HTERT RPE-1 (cell line): Measurements from ENCODE around the gene SHISA4.
"Not testable (repeated sequence)": the region's sequence is repeated elsewhere in the genome, so short reads cannot be mapped to it uniquely, and the experiment has no call there.

ENCODE experiments used
- in situ Hi-C: fragments of 300-500 bp; cut with MboI; formaldehyde crosslinking; loops from 4 replicates; pipeline ENCODE4 v1.14.3; 2020; ENCODE audit warnings: low sequenced_read_pairs

The SHISA4 gene, protein sequence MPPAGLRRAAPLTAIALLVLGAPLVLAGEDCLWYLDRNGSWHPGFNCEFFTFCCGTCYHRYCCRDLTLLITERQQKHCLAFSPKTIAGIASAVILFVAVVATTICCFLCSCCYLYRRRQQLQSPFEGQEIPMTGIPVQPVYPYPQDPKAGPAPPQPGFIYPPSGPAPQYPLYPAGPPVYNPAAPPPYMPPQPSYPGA

DNA sequence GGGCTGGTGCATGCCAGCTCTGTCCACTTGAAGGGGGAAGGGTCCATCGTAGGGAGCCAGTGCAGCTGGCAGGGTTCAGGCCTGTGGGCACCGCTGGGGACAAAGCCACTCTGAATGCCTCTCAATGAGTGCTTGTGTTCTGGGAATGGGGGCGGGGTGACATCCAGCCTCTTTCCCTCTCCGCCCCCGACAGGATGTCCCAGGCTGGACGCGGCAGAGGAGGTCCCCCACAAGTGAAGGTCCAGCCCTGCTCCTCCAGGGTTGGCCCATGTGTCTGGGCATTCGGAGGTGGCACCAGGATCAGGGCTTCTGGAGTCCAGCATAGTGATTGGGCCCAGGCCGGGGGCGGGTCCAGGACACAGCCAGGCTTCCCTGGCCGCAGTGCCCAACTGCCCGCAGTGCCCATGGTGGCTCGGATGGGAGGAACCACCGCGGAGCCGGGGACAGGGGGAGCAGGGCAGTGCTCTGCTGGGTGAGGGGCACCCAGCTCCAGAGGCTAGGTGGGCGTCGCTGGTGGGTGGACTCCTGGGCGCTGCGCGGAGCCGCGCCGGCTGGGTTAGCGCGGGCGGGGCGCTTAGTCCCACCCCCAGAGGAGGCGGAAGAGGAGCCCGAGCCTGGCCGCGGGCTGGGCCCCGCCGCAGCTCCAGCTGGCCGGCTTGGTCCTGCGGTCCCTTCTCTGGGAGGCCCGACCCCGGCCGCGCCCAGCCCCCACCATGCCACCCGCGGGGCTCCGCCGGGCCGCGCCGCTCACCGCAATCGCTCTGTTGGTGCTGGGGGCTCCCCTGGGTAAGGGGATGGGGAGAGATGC is at the start of gene SHISA4:
SHISA4 (plus strand) TSS at position 617 of the 808 bp plus-strand sequence; CDS start at position 714, 97 bp downstream.
- in situ Hi-C loops, result no loop called here

DNA sequence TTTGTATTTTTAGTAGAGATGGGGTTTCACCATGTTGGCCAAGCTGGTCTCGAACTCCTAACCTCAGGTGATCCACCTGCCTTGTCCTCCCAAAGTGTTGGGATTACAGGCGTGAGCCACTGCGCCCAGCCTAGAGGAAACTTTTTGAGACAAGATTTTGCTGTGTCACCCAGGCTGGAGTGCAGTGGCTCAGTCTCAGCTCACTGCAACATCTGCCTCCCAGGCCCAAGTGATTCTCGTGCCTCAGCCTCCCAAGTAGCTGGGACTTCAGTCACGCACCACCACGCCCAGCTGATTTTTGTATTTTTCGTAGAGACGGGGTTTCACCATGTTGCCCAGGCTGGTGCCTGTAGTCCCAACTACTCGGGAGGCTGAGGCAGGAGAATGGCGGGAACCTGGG is 49.6 kb upstream of the SHISA4 start:
- in situ Hi-C loops, result not testable (repeated sequence)

DNA sequence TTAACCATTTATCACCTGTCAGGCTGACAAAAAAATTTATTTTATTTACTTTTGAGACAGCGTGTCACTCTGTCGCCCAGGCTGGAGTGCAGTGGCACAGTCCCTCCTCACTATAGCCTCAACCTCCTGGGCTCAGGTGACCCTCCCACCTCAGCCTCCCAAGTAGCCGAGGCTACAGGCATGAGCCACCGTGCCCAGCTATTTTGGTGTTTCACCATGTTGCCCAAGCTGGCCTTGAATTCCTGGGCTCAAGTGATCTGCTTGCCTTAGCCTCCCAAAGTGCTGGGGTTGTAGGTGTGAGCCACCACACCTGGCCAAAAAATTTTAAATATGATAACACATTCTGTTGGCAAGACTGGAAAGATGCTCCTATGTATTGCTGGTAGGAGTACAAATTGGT is 48.6 kb upstream of the SHISA4 start:
- in situ Hi-C loops, result no loop called here

DNA sequence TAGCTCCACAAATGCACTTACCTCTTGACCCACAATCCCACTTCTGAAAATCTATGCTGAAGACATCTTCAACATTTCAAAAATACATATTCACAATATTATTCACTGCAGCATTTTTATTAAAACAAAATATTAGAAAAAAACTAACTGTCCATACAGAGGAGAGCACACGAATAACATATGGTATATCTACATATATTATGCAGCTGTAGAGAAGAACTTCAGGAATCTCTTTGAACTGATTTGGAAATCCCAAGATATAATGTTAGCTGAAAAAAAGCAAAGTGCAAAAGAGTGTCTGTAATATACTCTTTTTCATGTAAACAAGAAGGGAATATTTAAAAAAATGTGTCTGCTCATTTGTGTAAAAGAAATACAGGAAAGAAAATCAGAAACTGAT is 48.2 kb upstream of the SHISA4 start:
- in situ Hi-C loops, result no loop called here

DNA sequence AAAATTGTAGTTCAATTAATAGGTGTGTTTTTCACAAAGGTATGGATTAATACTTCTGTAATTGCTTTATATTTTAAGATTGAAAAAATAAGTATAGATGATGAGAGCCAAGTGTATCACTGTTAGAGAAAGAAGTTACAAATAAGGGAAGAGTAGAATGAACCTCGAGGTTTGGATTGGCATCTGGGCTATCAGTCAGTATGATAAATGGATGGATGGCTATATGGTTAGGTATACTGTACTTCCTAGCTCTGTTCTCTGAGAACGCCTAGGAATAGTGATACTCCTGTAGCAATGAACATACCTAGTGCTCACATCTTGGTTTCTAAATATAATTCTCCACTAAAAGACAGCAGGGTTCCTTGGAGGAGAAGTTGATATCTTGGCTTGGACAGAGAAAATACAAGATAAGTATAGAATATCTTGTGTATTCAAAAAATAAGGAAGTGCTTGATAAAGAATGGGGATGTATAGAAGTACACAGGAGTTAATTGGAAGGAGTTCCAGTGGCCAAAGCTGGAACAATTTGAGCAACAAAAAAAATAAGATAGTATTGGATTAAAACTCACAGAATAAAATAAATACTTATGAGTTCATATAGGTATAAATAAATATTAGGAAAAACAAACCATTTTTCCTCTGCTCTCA is 47.3 kb upstream of the SHISA4 start:
- in situ Hi-C loops, result no loop called here

DNA sequence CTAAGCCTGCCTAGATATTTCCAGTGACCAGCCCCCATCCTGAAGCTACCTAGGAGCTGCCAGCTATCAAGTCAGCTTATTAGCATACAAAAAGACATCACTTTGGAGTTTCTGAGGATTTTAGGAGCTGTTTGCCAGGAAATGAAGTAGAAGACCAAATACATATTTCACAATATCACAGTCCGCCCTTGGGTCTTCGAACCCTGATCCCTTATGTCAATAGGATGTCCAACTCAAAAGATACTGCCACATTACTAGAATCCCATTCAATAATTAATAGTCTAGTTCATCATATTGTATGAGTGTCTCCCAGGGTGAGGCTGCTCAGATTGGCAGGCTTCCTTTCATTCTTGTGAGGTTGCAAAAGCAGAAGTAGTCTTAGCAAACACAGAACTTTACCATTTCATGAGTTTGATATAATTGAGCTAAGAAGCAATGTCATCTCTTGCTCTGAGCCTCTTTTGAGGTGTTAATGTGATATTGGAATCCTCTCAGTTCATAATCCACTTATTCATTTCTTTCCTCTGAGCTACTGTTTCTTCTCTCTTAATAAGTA is 46.1 kb upstream of the SHISA4 start:
- in situ Hi-C loops, result no loop called here

DNA sequence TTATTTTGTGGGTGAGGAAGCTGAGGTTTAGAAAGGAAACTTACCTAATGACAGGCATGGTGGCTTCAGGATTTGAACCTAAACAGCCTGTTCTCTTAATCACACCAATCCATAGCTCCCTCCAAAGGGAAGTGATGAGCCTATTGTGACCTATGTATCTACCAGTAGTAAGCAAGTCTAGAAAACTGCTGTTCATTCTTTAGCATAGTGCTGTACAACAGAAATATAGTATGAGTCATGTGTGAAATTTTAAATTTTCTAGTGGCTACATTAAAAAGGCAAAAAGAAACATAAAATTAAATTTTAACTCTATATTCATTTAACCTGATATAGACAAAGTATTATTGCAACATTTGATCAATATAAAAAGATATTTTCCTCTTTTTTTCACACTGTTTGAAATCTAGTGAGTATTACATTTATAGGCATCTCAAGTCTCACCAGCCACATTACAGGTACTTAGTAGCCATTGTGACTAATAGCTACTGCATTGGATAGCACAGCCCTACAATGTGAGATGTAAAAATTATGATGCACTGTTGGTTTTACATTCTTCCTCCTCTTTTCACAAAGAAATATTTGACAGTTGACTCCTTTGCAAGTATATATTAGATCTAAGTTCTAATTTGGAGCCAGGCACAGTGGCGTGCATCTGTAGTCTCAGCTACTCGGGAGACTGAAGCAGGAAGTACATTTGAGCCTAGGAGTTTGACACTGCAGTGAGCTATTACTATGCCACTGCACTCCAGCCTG is 43.2 kb upstream of the SHISA4 start:
- in situ Hi-C loops, result no loop called here

DNA sequence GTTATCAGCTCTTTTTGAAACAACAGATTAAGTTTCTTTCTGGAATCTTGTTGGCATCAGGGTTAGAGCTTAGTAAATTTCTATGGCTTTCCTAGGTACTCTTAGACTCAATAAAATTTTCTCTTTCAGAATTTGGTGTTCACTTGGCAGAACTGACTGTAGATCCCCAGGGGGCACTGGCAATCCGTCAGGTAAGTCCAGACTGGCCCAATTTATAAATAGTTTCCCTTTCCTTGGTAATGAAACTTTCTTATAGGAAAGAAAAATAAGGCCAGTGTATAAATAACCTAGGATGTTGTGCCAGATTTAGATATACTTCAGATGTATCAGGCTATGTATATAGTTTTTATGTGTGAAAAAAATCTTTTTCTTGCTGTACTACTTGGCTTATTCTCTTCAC is 41.5 kb upstream of the SHISA4 start:
- in situ Hi-C loops, result no loop called here

DNA sequence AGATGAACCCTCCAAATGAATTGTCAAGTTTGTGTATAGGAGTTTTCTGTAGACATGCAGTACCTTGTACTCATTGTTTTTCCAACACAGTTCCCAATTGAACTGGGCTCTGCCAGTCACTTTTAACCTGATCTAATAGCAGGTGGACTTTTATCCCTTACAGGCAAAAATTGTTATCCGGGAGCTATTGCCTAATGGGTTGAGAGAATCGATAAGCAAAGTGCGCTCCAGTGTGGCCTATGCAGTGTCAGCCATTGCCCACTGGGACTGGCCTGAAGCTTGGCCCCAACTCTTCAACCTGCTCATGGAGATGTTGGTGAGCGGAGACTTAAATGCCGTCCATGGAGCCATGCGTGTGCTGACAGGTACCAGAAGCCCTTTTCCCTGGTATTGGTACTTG is 40.5 kb upstream of the SHISA4 start:
- in situ Hi-C loops, result no loop called here

DNA sequence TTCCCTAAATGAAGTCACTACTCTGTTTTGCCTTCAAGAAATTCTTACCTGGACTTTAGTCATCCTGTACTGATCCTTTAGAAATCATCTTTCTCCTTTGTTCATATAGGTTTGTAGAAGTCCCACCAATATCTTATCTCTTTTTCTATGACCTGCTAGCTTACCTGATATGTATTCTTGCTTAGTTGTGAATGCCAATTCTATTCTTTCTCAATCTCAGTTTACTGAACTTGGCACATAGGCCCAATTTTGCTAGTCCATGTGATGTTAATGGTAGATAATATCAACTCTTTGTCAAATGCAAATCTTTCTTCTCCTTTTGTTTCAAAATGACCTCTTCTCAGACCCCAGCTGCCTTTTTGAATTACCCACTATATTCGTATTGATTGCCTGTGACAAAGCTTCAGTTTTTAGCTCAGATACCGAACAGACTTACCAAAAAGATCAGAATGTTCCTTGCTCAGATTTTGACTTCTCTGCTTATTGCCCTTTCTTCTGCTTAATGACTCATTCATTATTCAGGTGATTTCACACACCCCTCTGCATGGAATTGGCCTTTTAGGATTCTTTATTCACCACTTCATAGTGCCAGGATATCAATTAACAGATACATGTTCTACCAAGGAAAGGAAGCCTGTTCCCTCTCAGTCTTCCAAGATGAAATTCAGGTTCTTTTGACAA is 39.2 kb upstream of the SHISA4 start:
- in situ Hi-C loops, result no loop called here

DNA sequence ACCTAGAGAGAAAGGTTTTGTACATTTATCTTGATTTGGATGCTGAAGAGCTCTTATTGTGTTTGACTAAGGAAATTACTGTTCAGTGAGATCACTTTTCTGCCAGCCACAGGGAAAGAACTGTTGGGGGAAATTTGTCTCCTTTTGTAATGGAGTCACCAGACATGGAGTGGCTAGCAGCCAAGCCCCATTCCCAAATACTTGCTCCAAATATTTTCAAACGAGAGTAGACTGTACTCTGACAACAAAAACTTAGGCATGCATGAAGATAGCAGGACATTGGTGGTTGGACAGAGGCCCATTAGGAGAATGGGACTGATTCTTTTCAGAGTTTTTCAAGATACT is 38.7 kb upstream of the SHISA4 start:
- in situ Hi-C loops, result no loop called here

DNA sequence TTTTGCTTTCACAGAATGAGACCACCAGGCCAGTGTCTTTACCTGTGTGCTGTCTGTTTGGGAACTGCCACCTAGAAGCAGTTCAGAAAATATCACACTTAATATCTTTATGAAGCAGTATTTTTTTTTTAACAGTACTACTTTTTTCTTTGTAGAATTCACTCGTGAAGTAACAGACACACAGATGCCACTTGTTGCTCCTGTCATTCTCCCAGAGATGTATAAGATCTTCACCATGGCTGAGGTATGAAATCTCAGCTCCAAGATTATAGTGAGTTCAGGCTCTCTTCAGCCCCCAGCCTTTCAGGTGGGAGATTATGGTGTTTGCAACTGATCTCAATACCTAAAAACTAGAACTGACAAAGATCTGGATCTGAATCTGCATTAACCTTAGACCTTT is 36.7 kb upstream of the SHISA4 start:
- in situ Hi-C loops, result no loop called here

DNA sequence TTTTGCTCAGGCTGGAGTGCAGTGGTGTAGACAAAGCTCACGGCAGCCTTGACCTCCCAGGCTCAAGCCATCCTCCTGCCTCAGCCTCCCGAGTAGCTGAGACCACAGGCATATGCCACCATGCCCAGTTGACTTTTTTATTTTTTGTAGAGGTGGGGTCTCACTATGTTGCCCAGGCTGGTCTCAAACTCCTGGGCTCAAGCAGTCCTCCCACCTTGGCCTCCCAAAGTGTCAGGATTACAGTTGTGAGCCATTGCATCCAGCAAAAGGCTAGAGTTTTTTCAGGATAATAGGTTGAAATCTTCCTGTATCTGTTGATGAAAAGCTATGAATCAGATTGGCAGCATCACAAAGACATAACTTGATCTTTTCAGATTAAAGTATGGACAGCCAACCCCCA is 32.0 kb upstream of the SHISA4 start:
- in situ Hi-C loops, result not testable (repeated sequence)

DNA sequence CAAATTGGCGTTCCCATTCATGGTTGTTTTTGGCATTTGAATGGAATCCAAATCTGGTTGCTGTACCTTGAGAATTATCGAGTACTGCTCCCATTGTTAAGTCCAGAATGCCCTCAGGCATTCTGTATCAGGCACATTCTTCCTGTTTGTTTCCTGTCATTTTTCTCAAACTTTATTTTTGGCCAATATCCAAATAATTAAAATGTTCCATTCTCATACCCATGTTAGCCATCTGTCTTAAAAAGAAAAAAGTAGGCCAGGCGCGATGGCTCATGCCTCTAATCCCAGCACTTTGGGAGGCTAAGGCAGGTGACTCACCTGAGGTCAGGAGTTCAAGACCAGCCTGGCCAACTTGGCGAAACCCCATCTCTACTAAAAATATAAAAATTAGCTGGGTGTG is 29.3 kb upstream of the SHISA4 start:
- in situ Hi-C loops, result no loop called here

DNA sequence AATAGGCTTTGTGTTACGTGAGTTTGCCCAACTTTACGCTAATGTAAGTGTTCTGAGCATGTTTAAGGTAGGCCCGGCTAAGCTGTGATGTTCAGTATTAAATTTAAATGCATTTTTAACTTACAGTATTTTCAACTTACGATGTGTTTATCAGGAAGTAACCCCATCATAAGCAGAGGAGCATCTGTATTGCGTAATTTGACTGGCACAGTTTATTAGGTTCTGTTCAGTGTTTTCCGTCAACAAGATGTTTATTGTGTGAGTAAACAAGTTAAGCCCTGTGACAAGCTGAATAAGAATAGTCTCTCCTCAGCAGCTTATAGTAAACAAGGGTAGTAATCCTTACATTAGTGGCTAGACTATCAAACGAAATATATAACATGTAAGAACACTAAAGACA is 27.2 kb upstream of the SHISA4 start:
- in situ Hi-C loops, result no loop called here

DNA sequence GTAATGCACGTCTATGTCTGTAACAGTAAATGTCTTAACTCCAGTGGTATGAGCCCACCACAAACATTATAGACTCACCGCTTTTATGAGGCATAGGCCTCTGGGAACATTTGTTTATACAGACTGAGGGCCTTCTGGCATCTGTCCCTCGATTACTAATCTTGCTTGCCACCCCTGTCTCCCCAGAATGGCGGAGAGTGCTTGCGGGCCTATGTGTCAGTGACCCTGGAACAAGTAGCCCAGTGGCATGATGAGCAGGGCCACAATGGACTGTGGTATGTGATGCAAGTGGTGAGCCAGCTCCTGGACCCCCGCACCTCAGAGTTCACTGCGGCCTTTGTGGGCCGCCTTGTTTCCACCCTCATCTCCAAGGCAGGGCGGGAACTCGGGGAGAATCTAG is 18.3 kb upstream of the SHISA4 start:
- in situ Hi-C loops, result no loop called here

DNA sequence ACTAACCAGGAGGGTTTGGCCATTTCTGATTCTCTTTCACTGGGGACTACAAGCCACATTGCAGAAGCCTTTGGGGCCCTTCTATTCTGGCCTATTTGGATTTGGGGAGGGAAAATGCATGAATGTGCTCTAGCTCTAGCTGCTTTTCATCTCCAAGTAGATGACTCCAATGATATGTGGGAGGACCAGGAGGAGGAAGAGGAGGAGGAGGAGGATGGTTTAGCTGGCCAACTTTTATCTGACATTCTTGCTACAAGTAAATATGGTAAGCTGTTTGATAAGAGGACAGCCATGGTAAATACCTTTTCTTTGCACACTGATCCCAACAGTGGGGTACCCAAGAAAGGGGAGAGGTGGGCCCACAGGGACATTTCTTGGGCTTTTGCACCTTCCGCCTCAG is 14.0 kb upstream of the SHISA4 start:
- in situ Hi-C loops, result no loop called here

DNA sequence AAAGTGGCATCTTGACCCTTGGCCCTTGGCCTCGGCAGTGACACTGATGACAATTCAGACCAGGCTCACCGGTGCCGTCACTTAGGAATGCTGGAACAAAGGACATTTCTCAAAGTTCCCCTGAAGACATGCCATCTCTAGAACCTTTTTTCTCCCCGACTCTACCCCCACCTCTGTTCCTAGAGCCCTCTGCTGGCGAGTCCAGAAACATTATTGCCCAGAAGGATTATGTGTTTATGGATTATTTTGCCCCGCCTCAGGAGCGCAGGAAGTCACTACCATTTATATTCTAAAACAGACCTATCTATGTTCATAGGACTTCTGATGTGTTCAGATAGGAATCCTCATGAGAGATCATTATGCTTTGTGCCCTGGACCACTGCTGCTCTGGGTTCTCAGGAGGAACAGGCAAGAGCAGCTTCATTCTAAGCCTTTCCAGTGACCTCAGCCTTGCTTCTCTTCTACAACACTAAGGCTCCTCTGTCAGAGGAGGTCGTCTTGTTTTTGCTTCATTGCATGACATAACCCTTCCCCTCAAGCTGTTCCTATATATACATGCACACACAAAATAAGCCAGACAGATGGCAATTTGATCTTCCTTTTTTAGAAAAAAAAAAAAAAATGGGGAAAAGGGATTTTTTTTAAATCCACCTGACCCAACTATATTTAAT is 12.4 kb upstream of the SHISA4 start:
- in situ Hi-C loops, result no loop called here

DNA sequence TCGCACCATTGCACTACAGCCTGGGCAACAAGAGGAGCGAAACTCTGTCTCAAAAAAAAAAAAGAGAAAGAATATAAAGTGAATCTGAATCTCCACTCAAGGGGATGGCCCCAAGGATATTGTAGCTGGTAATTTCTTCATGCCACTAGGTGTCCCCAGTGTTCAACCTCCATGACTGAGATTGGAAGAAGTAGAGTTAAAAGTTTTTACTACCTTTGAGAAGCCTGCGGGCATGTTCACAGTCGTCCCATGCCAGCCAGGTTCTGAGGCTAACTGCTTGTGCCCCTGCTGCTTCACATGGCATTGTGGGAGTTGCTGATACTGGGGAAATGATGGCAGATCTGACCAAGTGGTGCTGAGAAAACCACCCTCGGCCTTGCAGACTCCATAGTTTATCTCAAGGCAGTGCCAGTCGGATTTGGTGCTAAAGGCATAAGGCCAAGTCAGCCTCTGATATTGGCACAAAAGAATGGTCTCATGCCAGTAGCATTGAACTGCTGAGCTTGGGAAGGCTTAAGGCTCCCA is 10.8 kb upstream of the SHISA4 start:
- in situ Hi-C loops, result no loop called here
